Skeletal muscle cell (primary cell): ENCODE measurements around the gene COPS9.

Source experiments
- DNase-seq: peaks from one replicate; pipeline ENCODE4 v3.0.0-alpha.2; 2010; ENCODE audit warnings: low read depth
- H3K4me3 ChIP-seq: 2 replicates; pipeline ENCODE4 v1.5.1; 2011; ENCODE audit warnings: low read depth, mild to moderate bottlenecking, control low read depth, low read length, moderate library complexity

COPS9 gene

GRCh38 chr2:240124651-240125030 lies 11.5 kb downstream of the COPS9 start:
- DNase-seq = no peak
- H3K4me3 ChIP-seq = no peak overlapping the region

- H3K4me3 ChIP-seq = no peak overlapping the region
- DNase-seq = no peak
Observed at GRCh38 chr2:240123821-240124650, 12.1 kb downstream of the COPS9 start.

GRCh38 chr2:240121675-240122074 lies 14.4 kb downstream of the COPS9 start:
- no peak for DNase-seq
- no peak overlapping the region for H3K4me3 ChIP-seq

GRCh38 chr2:240121190-240121589 lies 14.9 kb downstream of the COPS9 start:
- H3K4me3 ChIP-seq = no peak overlapping the region
- no peak for DNase-seq

GRCh38 chr2:240114233-240114632 lies 21.9 kb downstream of the COPS9 start:
- no peak overlapping the region for H3K4me3 ChIP-seq
- DNase-seq = no peak

GRCh38 chr2:240112914-240113690 lies 23.0 kb downstream of the COPS9 start:
- H3K4me3 ChIP-seq = no peak overlapping the region
- DNase-seq = no peak

- no peak for DNase-seq
- H3K4me3 ChIP-seq = no peak overlapping the region
Observed at GRCh38 chr2:240111253-240111652, 24.9 kb downstream of the COPS9 start.

- H3K4me3 ChIP-seq = no peak overlapping the region
- DNase-seq = no peak
Observed at GRCh38 chr2:240109386-240109785, 26.7 kb downstream of the COPS9 start.

- no peak overlapping the region for H3K4me3 ChIP-seq
- no peak for DNase-seq
Observed at GRCh38 chr2:240107477-240107796, 28.7 kb downstream of the COPS9 start.

GRCh38 chr2:240106765-240107476 lies 29.2 kb downstream of the COPS9 start:
- DNase-seq = no peak
- no peak overlapping the region for H3K4me3 ChIP-seq

GRCh38 chr2:240105982-240106381 lies 30.1 kb downstream of the COPS9 start:
- DNase-seq = no peak

GRCh38 chr2:240103136-240103535 lies 33.0 kb downstream of the COPS9 start:
- DNase-seq = no peak
- H3K4me3 ChIP-seq = no peak overlapping the region

More at GRCh38 chr2:240105982-240106381, 30.1 kb downstream of the COPS9 start:
- H3K4me3 ChIP-seq = no peak overlapping the region

GRCh38 chr2:240098349-240098748 lies 37.8 kb downstream of the COPS9 start:
- H3K4me3 ChIP-seq = no peak overlapping the region
- DNase-seq = no peak

GRCh38 chr2:240095556-240096523 lies 40.3 kb downstream of the COPS9 start:
- H3K4me3 ChIP-seq = no peak overlapping the region
- DNase-seq = no peak

GRCh38 chr2:240089306-240089705 lies 46.8 kb downstream of the COPS9 start:
- DNase-seq = no peak
- no peak overlapping the region for H3K4me3 ChIP-seq

- no peak for DNase-seq
Observed at GRCh38 chr2:240086563-240086962, 49.5 kb downstream of the COPS9 start.

More at GRCh38 chr2:240086563-240086962, 49.5 kb downstream of the COPS9 start:
- H3K4me3 ChIP-seq = no peak overlapping the region
